OCI-LY7 (cell line): Measurements from ENCODE around the gene SRGAP1. TPM values are rescaled to one million over a fixed set of nuclear protein-coding genes. Genes with fewer than 3 reads are reported as not detected.

ENCODE experiments used
- BruUV-seq: library from RNA; stranded (reverse); fragments of 400-500 nt; replicated peaks from 2 replicates; lab custom pipeline; 2021; lab: Mats Ljungman, UMichigan
- CTCF ChIA-PET: fragments of 300-600 bp; sonication (Branson Sonifier 250); formaldehyde crosslinking; loops from one replicate; lab custom pipeline; 2022; ENCODE audit warnings: antibody characterized with exemption; ENCODE audit not compliant: unreplicated experiment; lab: Charles Lee
- POLR2A ChIA-PET: fragments of 300-600 bp; sonication (Branson Sonifier 250); formaldehyde crosslinking; loops from one replicate; lab custom pipeline; 2022; ENCODE audit warnings: antibody characterized with exemption; lab: Charles Lee
- DNase-seq: peaks from one replicate; pipeline ENCODE4 v3.0.0-alpha.2; 2015; ENCODE audit warnings: low spot score
- H2AFZ ChIP-seq: fragments of 200-600 bp; sonication (generic), shearing (Covaris generic); 2 replicates; pipeline ENCODE4 v1.6.1; 2014; ENCODE audit warnings: mild to moderate bottlenecking, antibody characterized with exemption, low read length, moderate library complexity
- H3K27ac ChIP-seq: fragments of 200-600 bp; sonication (generic); 2 replicates; pipeline ENCODE4 v1.5.1; 2014; ENCODE audit warnings: mixed run types, low read depth, mild to moderate bottlenecking, moderate library complexity, low read length, inconsistent platforms; ENCODE audit not compliant: poor library complexity, severe bottlenecking
- H3K36me3 ChIP-seq: fragments of 200-600 bp; sonication (generic); 2 replicates; pipeline ENCODE4 v1.6.1; 2014; ENCODE audit warnings: mild to moderate bottlenecking, antibody characterized with exemption, low read length, moderate library complexity, mixed read lengths; ENCODE audit not compliant: insufficient read depth
- H3K4me1 ChIP-seq: fragments of 200-600 bp; sonication (generic); 2 replicates; pipeline ENCODE4 v1.5.1; 2014; ENCODE audit warnings: mild to moderate bottlenecking, low read length; ENCODE audit not compliant: insufficient read depth, poor library complexity, severe bottlenecking
- H3K4me2 ChIP-seq: fragments of 200-600 bp; sonication (generic); 2 replicates; pipeline ENCODE4 v1.6.1; 2014; ENCODE audit warnings: mild to moderate bottlenecking, low read length
- H3K4me3 ChIP-seq: fragments of 200-600 bp; sonication (generic); 2 replicates; pipeline ENCODE4 v1.5.1; 2014; ENCODE audit warnings: mild to moderate bottlenecking, low read depth, low read length; ENCODE audit not compliant: poor library complexity, severe bottlenecking
- H3K79me2 ChIP-seq: fragments of 200-600 bp; sonication (generic); 2 replicates; pipeline ENCODE4 v1.6.1; 2016; ENCODE audit warnings: low read depth, mild to moderate bottlenecking, low read length, moderate library complexity, mixed read lengths; ENCODE audit not compliant: insufficient read depth
- H3K9me2 ChIP-seq: fragments of 200-600 bp; sonication (generic); 2 replicates; pipeline ENCODE4 v1.6.1; 2016; ENCODE audit warnings: mild to moderate bottlenecking, low read length, mixed read lengths; ENCODE audit not compliant: insufficient read depth
- H3K9me3 ChIP-seq: fragments of 200-600 bp; sonication (generic); 2 replicates; pipeline ENCODE4 v1.6.1; 2014; ENCODE audit warnings: mild to moderate bottlenecking, mixed run types, low read length, mixed read lengths
- H4K20me1 ChIP-seq: fragments of 200-600 bp; sonication (generic); 2 replicates; pipeline ENCODE4 v1.6.1; 2014; ENCODE audit warnings: mild to moderate bottlenecking, antibody characterized with exemption, low read length, moderate library complexity, mixed read lengths; ENCODE audit not compliant: insufficient read depth
- CTCF ChIP-seq: fragments of 200-600 bp; sonication (generic); conservative IDR thresholded peaks from 2 replicates; pipeline ENCODE4 v1.5.1; 2014; ENCODE audit warnings: mild to moderate bottlenecking, antibody characterized with exemption, low read length, moderate library complexity, mixed read lengths
- EZH2phosphoT487 ChIP-seq: fragments of 200-600 bp; sonication (generic); IDR thresholded peaks from 2 replicates; pipeline ENCODE4 v1.6.1; 2018; ENCODE audit warnings: low read depth, borderline replicate concordance, mild to moderate bottlenecking, mixed run types, antibody characterized with exemption, low read length, moderate library complexity, mixed read lengths
- intact Hi-C: fragments of 100-400 bp; cut with micrococcal nuclease; formaldehyde crosslinking; loops from one replicate; pipeline ENCODE4 v1.10.0; 2022; ENCODE audit not compliant: unreplicated experiment
- total RNA-seq, 2 experiments: library from RNA; depleted of rRNA in 1 of 2; stranded (reverse); fragments of >200 nt in 1 of 2; shearing (Covaris generic) in 1 of 2; gene quantifications; 2 replicates each; pipeline ENCODE4 v1.2.3, GENCODE V29; 2014 to 2022

Gene SRGAP1
- total RNA-seq, 2 experiments from 2014 or later: 0.06 TPM; not detected in 1

GRCh38 chr12:63937378-63938316 is 93.1 kb downstream of the SRGAP1 start:
- no peak for DNase-seq

DNA sequence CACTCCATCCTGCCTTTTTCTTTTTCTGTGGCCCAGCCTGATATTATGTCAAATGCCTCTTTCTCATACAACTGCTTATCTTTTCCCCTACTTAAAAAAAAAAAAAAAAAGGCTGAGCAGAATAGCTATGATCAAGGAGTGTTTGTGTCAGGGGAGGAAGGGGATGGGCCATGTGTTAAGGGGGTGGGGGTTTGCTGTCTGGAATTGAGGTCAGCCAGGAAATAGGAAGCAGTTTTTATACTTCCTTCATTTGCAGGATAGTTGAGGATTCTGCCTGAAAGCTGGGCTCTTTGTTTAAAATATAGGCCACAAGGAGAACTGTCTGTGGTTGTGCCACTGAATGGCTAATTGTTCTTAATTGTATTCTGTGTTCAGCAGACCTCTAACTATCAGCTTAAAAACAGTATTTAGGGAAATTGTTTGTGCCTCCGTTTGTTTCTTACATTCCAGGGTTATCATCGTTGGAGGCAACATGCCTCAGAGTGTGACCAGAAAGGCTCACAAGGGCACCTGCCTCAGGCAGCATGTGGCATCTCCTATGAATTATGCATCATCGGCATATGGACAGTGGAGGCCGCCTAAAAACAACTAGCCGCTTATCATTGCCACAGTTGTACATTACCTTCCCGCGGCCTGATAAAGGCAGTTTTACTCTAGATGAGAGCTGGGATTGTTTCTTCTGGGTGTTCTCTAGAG is 96.0 kb downstream of the SRGAP1 start:
- POLR2A ChIA-PET: interaction anchor here (0.7 to 1.1 kb wide), 4 partner anchors 13 to 530 kb away, joined by 3 to 5 read pairs (median 4); no protein-coding TSS in a partner anchor

More at GRCh38 chr12:63937378-63938316, 93.1 kb downstream of the SRGAP1 start:
- TF ChIP-seq EZH2phosphoT487 (no peak), CTCF (no peak)
- H3K36me3 ChIP-seq: no peaks in the 10 kb centered on the region
- no peak overlapping the region for H3K4me2 ChIP-seq
- H3K9me2 ChIP-seq: no peaks in the 10 kb centered on the region
- H4K20me1 ChIP-seq: no peaks in the 10 kb centered on the region
- H3K4me1 ChIP-seq: no peaks in the 10 kb centered on the region
- H3K4me3 ChIP-seq: no peak overlapping the region
- H3K9me3 ChIP-seq: no peaks in the 10 kb centered on the region
- H3K79me2 ChIP-seq: no peaks in the 10 kb centered on the region
- H3K27ac ChIP-seq: no peak overlapping the region
- no TSS peak for BruUV-seq
- intact Hi-C loops: no loop called here
- POLR2A ChIA-PET: no interaction called here
- CTCF ChIA-PET: no interaction called here
- no peak overlapping the region for H2AFZ ChIP-seq

More for the DNA sequence above, 96.0 kb downstream of the SRGAP1 start:
- H3K9me3 ChIP-seq: no peaks in the 10 kb centered on the region
- H3K4me3 ChIP-seq: no peak overlapping the region
- no peaks in the 10 kb centered on the region for H3K9me2 ChIP-seq
- intact Hi-C loops: no loop called here
- no peak overlapping the region for H3K27ac ChIP-seq
- no peaks in the 10 kb centered on the region for H3K4me1 ChIP-seq
- no peak for DNase-seq
- H2AFZ ChIP-seq: no peak overlapping the region
- no peaks in the 10 kb centered on the region for H4K20me1 ChIP-seq
- H3K4me2 ChIP-seq: no peak overlapping the region
- BruUV-seq: no TSS peak
- H3K79me2 ChIP-seq: no peaks in the 10 kb centered on the region
- H3K36me3 ChIP-seq: no peaks in the 10 kb centered on the region
- CTCF ChIA-PET: no interaction called here
- TF ChIP-seq EZH2phosphoT487: no peak
- no peak for TF ChIP-seq CTCF
